Measurements from ENCODE around the gene FAM209A. TPM values are rescaled to one million over a fixed set of nuclear protein-coding genes. Genes with fewer than 3 reads are reported as not detected.
"Not testable (repeated sequence)": the region's sequence is repeated elsewhere in the genome, so short reads cannot be mapped to it uniquely, and the experiment has no call there.

The FAM209A gene
- total RNA-seq, 1 experiment from 2014 or later = 0.32 TPM

DNA sequence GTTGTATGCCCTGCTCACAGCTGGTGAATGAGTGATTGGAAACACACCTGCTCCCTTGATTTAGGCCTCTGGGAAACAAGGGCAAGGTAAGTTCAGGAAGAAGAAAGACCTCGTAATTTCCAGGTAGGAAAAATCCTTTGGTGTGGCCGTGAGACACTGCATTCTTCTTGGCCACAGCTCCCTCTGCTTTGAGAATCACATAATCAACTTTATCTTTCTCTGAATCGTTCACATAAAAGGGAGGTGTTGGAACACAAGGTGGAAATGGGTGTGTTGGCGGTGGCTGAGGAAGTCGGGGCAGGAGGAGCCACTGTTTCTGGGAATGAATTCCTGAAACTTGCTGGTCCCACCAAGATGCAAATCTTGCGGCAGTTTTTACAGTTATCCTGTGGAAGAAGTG, 34.4 kb downstream of the FAM209A start:
- TF ChIP-seq, protein P1, sequence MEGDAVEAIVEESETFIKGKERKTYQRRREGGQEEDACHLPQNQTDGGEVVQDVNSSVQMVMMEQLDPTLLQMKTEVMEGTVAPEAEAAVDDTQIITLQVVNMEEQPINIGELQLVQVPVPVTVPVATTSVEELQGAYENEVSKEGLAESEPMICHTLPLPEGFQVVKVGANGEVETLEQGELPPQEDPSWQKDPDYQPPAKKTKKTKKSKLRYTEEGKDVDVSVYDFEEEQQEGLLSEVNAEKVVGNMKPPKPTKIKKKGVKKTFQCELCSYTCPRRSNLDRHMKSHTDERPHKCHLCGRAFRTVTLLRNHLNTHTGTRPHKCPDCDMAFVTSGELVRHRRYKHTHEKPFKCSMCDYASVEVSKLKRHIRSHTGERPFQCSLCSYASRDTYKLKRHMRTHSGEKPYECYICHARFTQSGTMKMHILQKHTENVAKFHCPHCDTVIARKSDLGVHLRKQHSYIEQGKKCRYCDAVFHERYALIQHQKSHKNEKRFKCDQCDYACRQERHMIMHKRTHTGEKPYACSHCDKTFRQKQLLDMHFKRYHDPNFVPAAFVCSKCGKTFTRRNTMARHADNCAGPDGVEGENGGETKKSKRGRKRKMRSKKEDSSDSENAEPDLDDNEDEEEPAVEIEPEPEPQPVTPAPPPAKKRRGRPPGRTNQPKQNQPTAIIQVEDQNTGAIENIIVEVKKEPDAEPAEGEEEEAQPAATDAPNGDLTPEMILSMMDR (conservative IDR thresholded peaks at IDR 0.05; ENCODE audit: low read depth, low read length) = no peak
- TF ChIP-seq EZH2 (IDR thresholded peaks at IDR 0.05; ENCODE audit: borderline replicate concordance, low read depth, low read length, poor library complexity, severe bottlenecking) = no peak
- CTCF ChIA-PET = no interaction called here
- peaks cover 8% of the 10 kb centered on the region for H3K4me1 ChIP-seq (ENCODE audit: insufficient read depth, low read length, poor library complexity, severe bottlenecking)
- no TSS peak for BruUV-seq (replicated peaks)
- no peak for DNase-seq (ENCODE audit: low spot score)
- H3K27me3 ChIP-seq (replicated peaks; ENCODE audit: insufficient read depth, low read depth, low read length, poor library complexity) = peaks cover 12% of the 10 kb centered on the region
- POLR2A ChIA-PET (ENCODE audit: low non-redundant PET) = no interaction called here
- no peak overlapping the region for H3K4me3 ChIP-seq (ENCODE audit: low read depth, low read length, poor library complexity, severe bottlenecking)
- no peaks in the 10 kb centered on the region for H3K36me3 ChIP-seq (ENCODE audit: insufficient read depth, low read length, poor library complexity, severe bottlenecking)
- H3K9me3 ChIP-seq (ENCODE audit: low read depth, low read length, poor library complexity, severe bottlenecking) = no peaks in the 10 kb centered on the region
- intact Hi-C loops (cut with micrococcal nuclease; ENCODE audit: unreplicated experiment) = no loop called here
- H3K27ac ChIP-seq (ENCODE audit: low read depth, low read length, poor library complexity, severe bottlenecking) = no peak overlapping the region

DNA sequence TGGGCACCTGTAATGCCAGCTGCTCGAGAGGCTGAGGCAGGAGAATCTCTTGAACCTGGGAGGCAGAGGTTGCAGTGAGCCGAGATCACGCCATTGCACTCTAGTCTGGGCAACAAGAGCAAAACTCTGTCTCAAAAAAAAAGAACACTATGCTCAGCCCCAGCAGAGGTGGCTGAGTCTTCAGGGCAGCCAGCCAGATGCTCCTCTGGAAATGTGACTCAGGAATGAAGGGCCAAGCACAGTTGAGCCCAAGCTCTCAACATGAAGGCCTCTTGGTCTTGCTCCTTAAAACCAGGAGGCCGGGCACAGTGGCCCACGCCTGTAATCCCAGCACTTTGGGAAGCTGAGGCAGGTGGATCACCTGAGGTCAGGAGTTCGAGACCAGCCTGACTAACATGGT, 40.0 kb downstream of the FAM209A start:
- intact Hi-C loops (cut with micrococcal nuclease; ENCODE audit: unreplicated experiment); H3K4me3 ChIP-seq (ENCODE audit: low read depth, low read length, poor library complexity, severe bottlenecking); H3K4me1 ChIP-seq (ENCODE audit: insufficient read depth, low read length, poor library complexity, severe bottlenecking); POLR2A ChIA-PET (ENCODE audit: low non-redundant PET); CTCF ChIA-PET; H3K36me3 ChIP-seq (ENCODE audit: insufficient read depth, low read length, poor library complexity, severe bottlenecking); BruUV-seq (replicated peaks); H3K27ac ChIP-seq (ENCODE audit: low read depth, low read length, poor library complexity, severe bottlenecking); H3K9me3 ChIP-seq (ENCODE audit: low read depth, low read length, poor library complexity, severe bottlenecking); H3K27me3 ChIP-seq (replicated peaks; ENCODE audit: insufficient read depth, low read depth, low read length, poor library complexity); DNase-seq (ENCODE audit: low spot score): not testable (repeated sequence)

DNA sequence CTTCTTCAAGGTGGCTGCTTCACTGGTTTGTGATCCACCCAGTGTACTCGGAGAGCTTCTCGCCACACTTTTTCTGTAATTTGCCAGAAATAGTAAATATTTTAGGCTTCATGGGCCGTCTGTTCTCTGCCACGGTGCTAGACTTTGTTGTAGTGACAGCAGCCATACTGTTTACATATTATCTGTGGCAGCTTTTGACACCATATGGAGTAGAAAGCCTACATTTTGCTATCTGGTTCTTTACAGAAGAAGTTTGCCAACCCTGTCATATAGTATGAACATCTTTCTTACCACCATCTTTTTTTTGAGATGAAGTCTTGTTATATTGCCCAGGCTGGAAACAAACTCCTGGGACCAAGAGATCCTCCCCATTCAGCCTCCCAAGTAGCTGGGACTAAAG, 41.0 kb downstream of the FAM209A start:
- H3K4me1 ChIP-seq (ENCODE audit: insufficient read depth, low read length, poor library complexity, severe bottlenecking) = no peaks in the 10 kb centered on the region
- intact Hi-C loops (cut with micrococcal nuclease; ENCODE audit: unreplicated experiment) = no loop called here
- no peak overlapping the region for H3K4me3 ChIP-seq (ENCODE audit: low read depth, low read length, poor library complexity, severe bottlenecking)
- no TSS peak for BruUV-seq (replicated peaks)
- ChIA-PET POLR2A (ENCODE audit: low non-redundant PET) (interaction anchor here (0.6 kb wide), 1 partner anchor 451 kb away, joined by 3 read pairs; no protein-coding TSS in a partner anchor), CTCF (no interaction called here)
- no peaks in the 10 kb centered on the region for H3K27me3 ChIP-seq (replicated peaks; ENCODE audit: insufficient read depth, low read depth, low read length, poor library complexity)
- no peaks in the 10 kb centered on the region for H3K9me3 ChIP-seq (ENCODE audit: low read depth, low read length, poor library complexity, severe bottlenecking)
- DNase-seq (ENCODE audit: low spot score) = no peak
- TF ChIP-seq EZH2 (IDR thresholded peaks at IDR 0.05; ENCODE audit: borderline replicate concordance, low read depth, low read length, poor library complexity, severe bottlenecking) = no peak
- TF ChIP-seq, protein P1 (conservative IDR thresholded peaks at IDR 0.05; ENCODE audit: low read depth, low read length) = no peak
- no peak overlapping the region for H3K27ac ChIP-seq (ENCODE audit: low read depth, low read length, poor library complexity, severe bottlenecking)
- no peaks in the 10 kb centered on the region for H3K36me3 ChIP-seq (ENCODE audit: insufficient read depth, low read length, poor library complexity, severe bottlenecking)

DNA sequence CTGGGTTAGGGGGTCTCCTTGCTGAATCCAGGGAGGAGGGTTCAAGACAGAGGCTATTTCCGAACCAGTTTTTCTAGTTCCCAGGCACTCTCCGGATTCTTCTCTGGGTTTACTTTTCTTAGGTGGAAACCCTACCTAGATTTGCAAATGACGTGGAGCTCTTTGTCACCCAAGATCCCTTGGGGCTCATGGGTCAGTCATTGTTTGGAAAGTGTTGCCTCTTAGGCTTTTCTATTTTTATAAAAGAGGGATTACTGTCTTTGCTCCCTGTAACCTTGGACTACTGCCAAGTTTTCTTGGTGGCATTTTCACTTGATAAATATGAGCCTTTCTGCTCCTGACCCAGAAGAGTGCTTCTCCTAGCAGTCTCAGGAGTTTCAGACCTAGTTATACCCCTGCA, 42.1 kb downstream of the FAM209A start:
- TF ChIP-seq EZH2 (IDR thresholded peaks at IDR 0.05; ENCODE audit: borderline replicate concordance, low read depth, low read length, poor library complexity, severe bottlenecking) = no peak
- TF ChIP-seq, protein P1 (conservative IDR thresholded peaks at IDR 0.05; ENCODE audit: low read depth, low read length) = no peak
- BruUV-seq (replicated peaks) = no TSS peak
- Histone ChIP-seq H3K27me3 (replicated peaks; ENCODE audit: insufficient read depth, low read depth, low read length, poor library complexity) (no peaks in the 10 kb centered on the region), H3K36me3 (ENCODE audit: insufficient read depth, low read length, poor library complexity, severe bottlenecking) (no peaks in the 10 kb centered on the region), H3K4me3 (ENCODE audit: low read depth, low read length, poor library complexity, severe bottlenecking) (no peak overlapping the region), H3K27ac (ENCODE audit: low read depth, low read length, poor library complexity, severe bottlenecking) (no peak overlapping the region), H3K9me3 (ENCODE audit: low read depth, low read length, poor library complexity, severe bottlenecking) (no peaks in the 10 kb centered on the region), H3K4me1 (ENCODE audit: insufficient read depth, low read length, poor library complexity, severe bottlenecking) (no peaks in the 10 kb centered on the region)
- intact Hi-C loops (cut with micrococcal nuclease; ENCODE audit: unreplicated experiment) = no loop called here
- ChIA-PET POLR2A (ENCODE audit: low non-redundant PET) (no interaction called here), CTCF (no interaction called here)
- DNase-seq (ENCODE audit: low spot score) = peak; percentile 28
